GM21786 (cell line): ENCODE data around the gene OTOF.

Experiments
- ATAC-seq: cut with Tn5 transposase; IDR thresholded peaks from one replicate; pipeline ENCODE4 v1.9.1; 2021; ENCODE audit not compliant: unreplicated experiment

OTOF gene

DNA sequence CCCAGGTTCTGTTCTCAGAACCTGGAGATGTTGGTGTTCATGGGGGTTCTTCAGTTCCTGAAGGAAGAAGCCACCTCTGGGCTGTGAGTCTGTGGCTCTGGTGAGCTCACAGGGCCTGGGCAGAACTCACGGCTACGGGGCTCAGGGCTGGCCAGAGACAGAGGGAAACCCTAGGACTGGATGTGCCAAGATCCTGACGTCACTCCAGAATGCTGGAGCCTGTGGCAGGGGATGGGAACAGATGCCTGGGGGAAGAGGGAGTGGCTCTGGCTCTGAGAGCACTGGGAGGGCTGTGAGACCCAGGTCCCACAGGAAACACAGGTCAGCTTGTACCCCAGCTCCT lies at the start of gene OTOF:
OTOF (minus strand) TSS at position 214 of the 343 bp plus-strand sequence.
- no peak for ATAC-seq

- ATAC-seq: no peak
These were observed 48.7 kb upstream of the OTOF start for GRCh38 chr2:26526589-26526988.

- ATAC-seq: no peak
These were observed 48.2 kb upstream of the OTOF start for GRCh38 chr2:26526105-26526504.

DNA sequence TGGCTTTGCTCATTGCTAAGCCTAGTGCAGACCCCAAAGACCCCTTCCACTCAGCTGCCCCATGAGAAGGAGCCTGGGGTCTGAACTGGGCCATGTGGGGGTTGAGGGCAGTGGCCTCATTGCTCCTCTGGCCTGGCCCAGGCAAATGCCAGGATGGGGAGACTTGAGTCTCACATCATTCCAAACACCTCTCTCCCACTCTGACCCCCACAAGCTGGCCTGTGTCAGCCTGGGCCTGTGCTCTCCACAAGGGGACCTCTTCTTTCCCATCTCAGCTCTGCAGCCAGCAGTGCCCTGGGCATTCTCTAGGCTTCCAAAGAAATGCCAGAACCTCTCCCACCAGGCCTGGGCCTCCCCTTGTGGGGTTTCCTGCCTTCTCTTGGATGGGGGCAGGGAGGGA lies 45.8 kb upstream of the OTOF start:
- ATAC-seq: no peak

DNA sequence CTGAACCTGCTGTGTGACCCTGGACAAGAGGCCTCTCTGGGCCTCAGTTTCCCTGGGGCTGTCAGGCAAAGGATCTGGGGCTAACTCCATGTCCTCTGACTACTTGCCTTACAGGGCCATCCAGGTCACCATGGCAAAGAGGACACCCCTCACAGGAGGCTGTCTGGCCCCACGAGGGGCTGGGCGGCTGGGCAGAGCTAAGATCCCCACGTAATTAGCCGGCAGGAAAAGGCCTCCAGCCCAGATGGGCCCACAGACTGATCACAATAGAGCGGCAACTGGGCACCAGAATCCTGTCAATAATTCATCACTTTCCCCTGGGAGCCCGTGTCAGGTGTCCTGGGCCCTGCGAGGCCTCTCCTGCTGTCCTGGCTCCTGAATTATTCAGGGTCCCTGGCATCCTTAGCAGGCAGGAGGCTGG lies 44.8 kb upstream of the OTOF start:
- ATAC-seq: no peak

GRCh38 chr2:26522325-26522724 lies 44.4 kb upstream of the OTOF start:
- ATAC-seq: no peak

- no peak for ATAC-seq
These were observed 43.9 kb upstream of the OTOF start for GRCh38 chr2:26521913-26522180.

DNA sequence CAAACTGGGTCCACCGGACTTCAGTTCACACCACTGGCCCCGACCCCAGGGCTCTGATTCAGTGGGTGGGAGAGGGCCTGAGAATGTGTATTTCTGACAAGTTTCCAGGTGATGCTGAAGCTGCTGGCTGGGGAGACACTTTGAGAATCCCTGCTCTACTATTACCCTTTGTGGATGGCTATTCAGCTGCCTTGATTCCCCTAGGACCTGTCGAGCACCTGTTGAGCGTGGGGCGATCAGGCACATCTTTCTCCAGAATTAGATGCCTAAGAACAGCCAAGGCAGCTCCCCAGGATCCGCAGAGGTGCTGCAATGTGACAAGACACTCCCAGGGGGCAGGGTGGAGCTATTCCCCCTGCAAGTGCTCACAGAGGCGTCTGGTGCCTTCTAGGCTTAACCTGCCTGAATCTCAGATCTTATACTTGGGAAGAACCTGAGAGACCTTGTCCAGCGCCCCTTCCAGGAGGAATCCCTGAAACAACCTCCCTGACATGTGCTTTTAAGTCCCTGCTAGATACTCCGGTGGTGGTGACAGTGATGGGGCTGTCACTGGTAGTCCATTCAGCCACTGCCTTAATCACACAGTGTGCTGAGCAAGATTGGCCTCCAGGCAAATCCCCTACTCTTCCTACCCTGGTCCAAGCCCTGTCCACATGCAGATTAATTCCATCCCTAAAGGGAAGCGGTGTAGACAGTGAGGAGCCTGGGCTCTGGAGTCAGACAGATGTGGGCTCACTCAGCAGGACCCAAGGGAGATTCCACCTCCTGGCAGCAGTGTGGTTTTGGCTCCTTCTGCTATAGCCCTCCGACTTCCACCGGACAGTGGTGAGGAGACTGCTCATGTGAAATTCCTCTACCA lies 43.4 kb upstream of the OTOF start:
- ATAC-seq: no peak

DNA sequence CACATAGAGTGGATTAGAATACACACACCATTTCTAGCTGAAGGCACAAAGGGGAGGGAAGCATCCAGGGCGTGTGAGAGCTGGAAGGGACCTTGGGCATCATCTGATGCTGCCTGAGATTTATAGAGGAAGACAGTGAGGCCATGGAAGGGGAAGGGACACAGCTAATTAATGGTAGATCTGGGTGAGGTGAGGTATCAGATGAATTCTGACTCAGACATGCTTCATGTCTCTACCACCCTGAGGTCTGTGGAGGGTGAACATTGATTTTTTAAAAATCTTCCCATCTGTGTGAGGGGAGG lies 42.2 kb upstream of the OTOF start:
- no peak for ATAC-seq

DNA sequence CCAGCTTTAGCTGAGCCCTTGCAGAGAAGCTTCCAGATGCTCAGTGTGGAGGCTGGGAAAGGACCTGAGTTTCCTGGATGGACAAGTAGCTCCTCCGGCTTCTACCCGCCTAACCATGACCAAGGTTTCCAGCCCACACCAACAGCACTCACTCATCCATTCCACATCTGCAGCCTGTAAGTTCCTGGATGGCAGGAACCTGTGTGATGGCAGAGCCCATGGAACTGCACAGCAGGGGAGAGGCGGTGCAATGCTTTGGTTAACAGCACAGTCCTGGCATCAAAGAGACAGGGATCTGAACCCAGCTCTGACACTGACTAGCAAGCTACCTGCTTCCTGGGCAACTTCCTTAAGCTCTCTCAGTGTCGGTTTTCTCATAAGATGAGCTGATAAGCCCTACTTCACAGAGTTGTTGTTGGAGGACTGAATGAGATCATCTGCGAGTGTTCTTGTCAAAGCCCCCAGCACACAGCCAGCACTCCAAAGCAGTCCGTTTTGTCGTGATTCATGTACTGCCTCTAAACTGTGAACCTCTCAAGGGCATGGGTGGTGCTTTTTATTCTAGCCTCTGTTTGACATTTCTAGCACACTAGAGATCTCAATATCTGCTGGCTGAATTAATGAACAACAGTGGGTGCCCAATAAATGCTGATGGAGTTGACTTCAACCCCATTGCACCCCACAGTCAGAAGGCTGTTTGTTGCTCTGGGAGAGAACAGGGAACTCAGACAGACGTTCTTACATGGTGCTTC lies 41.6 kb upstream of the OTOF start:
- no peak for ATAC-seq

GRCh38 chr2:26516781-26517180 lies 38.9 kb upstream of the OTOF start:
- ATAC-seq: no peak

- ATAC-seq: no peak
These were observed 38.3 kb upstream of the OTOF start for GRCh38 chr2:26516246-26516645.

- no peak for ATAC-seq
These were observed 37.8 kb upstream of the OTOF start for GRCh38 chr2:26515771-26516170.

DNA sequence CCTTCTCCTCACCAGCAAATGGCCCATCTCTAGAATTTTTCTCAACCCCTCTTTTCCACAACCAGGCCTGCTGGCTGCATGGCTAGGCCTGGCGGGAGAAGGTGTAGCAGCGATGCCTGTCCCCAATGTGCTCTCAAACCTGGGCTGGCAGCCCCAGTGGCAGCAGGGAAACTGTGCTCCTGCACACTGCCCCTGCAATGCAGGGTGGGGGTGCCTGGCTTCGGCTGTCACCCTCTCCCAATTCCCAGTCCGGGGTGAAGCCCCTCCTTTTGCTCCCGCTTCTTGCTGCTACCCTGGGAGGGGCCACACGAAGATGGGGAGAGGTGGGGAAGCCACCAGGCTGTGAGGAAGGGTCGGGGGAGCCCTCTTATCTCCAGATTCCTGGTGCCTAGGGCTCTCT lies 36.1 kb upstream of the OTOF start:
- no peak for ATAC-seq

- no peak for ATAC-seq
These were observed 35.3 kb upstream of the OTOF start for GRCh38 chr2:26513261-26513660.

DNA sequence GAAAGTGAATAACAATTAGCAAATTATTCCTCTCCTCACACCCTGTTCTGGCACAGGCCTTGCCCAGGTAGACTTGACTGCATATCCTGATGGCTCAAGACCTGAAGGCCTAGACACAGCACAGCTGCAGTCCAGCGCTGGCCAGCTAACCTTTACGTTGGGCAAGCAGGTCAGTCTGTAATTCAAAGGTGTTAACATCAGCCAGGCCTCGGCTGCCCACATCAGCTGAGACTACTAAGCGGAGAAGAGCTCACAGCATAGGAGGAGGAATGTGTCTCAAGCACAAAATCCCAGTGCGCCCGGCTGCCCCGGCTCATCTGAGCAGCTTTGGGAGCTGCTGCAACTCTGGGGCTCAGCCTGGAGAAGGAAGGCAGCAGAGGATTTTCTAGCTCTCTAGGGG lies 33.5 kb upstream of the OTOF start:
- ATAC-seq: no peak

DNA sequence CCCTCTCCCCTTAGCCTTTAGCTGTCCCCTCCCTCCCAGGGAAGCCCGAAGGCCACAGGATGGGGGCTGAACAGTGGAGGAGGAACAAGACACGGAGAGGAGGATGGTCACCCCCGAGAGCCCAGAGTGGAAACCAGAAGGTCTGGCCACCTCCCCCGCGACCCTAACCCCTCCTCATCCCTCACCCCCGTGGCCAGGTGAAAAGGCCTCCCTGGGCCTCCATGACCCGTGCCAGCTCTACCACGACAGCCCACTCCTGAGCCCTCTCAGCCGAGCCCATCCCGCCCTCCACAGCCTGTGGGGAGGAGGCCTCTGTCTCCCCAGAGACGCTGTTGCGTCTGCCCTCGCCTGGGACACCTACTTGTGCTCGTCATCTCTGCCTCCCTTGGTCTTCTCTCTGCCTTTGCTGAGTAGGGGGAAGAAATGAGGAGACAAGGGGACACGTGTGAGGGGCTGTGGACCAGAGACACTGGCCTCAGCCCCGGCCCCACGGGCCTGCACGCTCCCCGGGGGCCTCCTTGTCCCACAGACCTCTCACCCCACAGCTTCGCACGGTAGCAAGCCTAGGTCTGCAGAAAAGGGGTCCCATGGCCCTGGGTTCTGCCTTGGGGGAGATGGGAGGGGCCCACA lies 32.5 kb upstream of the OTOF start:
- ATAC-seq: no peak

GRCh38 chr2:26509141-26509540 lies 31.2 kb upstream of the OTOF start:
- no peak for ATAC-seq

DNA sequence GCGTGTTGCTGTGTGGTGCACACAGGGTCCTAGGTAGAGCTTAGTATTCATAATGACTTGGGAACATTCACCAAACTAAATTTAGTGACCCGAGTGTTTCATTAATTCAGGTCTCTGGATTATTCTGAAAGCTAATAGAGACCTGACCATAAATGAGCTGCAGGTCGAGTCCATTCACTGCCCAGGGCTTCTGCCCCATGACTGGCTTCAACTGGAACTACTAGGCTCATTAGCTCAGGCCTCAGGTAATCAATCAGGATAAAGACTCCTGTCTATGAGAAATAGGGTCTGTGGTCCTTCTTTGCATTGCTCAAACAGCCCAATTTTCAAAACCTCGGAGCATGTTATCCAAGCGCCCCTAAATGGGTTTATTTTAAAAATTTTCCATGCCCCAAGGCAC lies 30.0 kb upstream of the OTOF start:
- ATAC-seq: no peak

DNA sequence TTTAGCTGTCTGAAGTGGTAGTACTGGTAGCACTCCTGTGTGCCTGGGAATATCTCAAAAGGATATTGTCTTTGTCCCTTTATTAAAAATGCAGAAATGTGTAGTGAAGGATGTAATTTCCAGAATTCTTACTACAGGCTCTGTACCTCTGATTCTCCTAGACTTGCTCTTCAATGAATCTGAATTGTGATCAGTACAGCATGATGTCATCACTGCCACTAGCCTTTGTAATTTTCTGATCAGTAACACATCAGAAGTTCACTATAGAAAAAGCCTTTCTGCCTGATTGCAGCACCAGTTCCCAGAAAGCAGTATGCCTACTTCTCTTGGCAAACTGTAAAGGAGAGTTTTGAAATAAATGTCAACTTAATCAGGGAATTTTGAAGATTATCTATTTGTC lies 29.2 kb upstream of the OTOF start:
- no peak for ATAC-seq

DNA sequence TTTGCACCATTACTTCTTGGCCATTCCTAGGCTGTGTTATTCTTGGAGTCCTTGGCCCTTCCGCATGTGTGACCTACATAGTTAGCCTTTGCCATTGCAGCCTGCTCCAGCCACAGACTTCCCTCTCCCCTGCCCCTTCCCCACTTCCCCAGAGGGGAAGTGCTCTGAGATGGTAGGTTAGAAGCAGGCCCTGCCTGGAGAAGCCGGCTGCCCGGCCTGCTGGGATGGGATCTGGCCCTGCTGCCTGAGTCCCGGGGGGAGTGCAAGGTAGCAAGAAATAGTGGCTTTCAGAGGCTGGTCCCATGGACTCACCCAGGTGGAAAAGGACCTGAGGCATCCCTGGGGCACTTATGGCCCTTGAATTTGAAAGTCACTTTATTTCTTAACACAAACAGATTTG lies 28.4 kb upstream of the OTOF start:
- ATAC-seq: no peak

GRCh38 chr2:26504002-26504401 lies 26.1 kb upstream of the OTOF start:
- ATAC-seq: no peak
